Smooth muscle cell (in vitro differentiated cells): ENCODE results near the gene SIGLEC8. TPM values are rescaled to one million over a fixed set of nuclear protein-coding genes. Genes with fewer than 3 reads are reported as not detected.

Experiments
- DNase-seq: peaks from one replicate; lab custom pipeline; 2025; ENCODE audit not compliant: unreplicated experiment; lab: John Stamatoyannopoulos, UW
- H2AFZ ChIP-seq: fragments of 200-600 bp; sonication (generic); 2 replicates; pipeline ENCODE4 v1.6.0; 2016; ENCODE audit warnings: antibody characterized with exemption, low read depth, mild to moderate bottlenecking
- H3F3A ChIP-seq: fragments of 200-600 bp; sonication (generic); 2 replicates; pipeline ENCODE4 v1.6.0; 2017; ENCODE audit warnings: antibody characterized with exemption, low read depth
- H3K27ac ChIP-seq: fragments of 200-600 bp; sonication (generic); 2 replicates; pipeline ENCODE4 v1.5.1; 2016; ENCODE audit warnings: low read depth, mild to moderate bottlenecking
- H3K27me3 ChIP-seq: fragments of 200-600 bp; sonication (generic); 2 replicates; pipeline ENCODE4 v1.6.1; 2016; ENCODE audit warnings: low read depth, mild to moderate bottlenecking
- H3K36me3 ChIP-seq: fragments of 200-600 bp; sonication (generic); 2 replicates; pipeline ENCODE4 v1.5.1; 2016; ENCODE audit warnings: low read depth
- H3K4me1 ChIP-seq: fragments of 200-600 bp; sonication (generic); 2 replicates; pipeline ENCODE4 v1.5.1; 2016; ENCODE audit warnings: low read depth
- H3K4me2 ChIP-seq: fragments of 200-600 bp; sonication (generic); 2 replicates; pipeline ENCODE4 v1.6.0; 2016; ENCODE audit warnings: mild to moderate bottlenecking
- H3K4me3 ChIP-seq: fragments of 200-600 bp; sonication (generic); 2 replicates; pipeline ENCODE4 v1.5.1; 2016; ENCODE audit warnings: mild to moderate bottlenecking
- H3K79me2 ChIP-seq: fragments of 200-600 bp; sonication (generic); 2 replicates; pipeline ENCODE4 v1.6.0; 2016; ENCODE audit warnings: low read depth, mild to moderate bottlenecking
- H3K9ac ChIP-seq: fragments of 200-600 bp; sonication (generic); 2 replicates; pipeline ENCODE4 v1.6.0; 2016; ENCODE audit warnings: low read depth
- H3K9me3 ChIP-seq: fragments of 200-600 bp; sonication (generic); replicated peaks from 2 replicates; pipeline ENCODE4 v1.5.1; 2016; ENCODE audit warnings: low read depth
- H4K20me1 ChIP-seq: fragments of 200-600 bp; sonication (generic); 2 replicates; pipeline ENCODE4 v1.6.0; 2016; ENCODE audit warnings: low read depth
- CTCF ChIP-seq: fragments of 200-600 bp; sonication (generic); IDR thresholded peaks from 2 replicates; pipeline ENCODE4 v1.5.1; 2017; ENCODE audit warnings: borderline replicate concordance, mild to moderate bottlenecking, antibody characterized with exemption; ENCODE audit not compliant: insufficient read depth, poor library complexity, severe bottlenecking
- WGBS: methylation state at CpG from one replicate; pipeline ENCODE4 v1.1.7; 2016; ENCODE audit warnings: low lambda C conversion rate; 5-methylcytosine and 5-hydroxymethylcytosine counted together
- polyA plus RNA-seq: library from polyadenylated mRNA; unstranded; fragments of >200 nt; fragmentation: Nextera tagmentation; extraction: Ambion mirVana; gene quantifications from 2 replicates; pipeline ENCODE4 v1.2.1, GENCODE V29; 2016
- total RNA-seq: library from RNA; depleted of rRNA; stranded (reverse); fragments of >200 nt; gene quantifications from 2 replicates; pipeline ENCODE4 v1.2.3, GENCODE V29; 2014

Gene SIGLEC8
- total and polyA plus RNA-seq, 2 experiments from 2014 or later = not detected

DNA sequence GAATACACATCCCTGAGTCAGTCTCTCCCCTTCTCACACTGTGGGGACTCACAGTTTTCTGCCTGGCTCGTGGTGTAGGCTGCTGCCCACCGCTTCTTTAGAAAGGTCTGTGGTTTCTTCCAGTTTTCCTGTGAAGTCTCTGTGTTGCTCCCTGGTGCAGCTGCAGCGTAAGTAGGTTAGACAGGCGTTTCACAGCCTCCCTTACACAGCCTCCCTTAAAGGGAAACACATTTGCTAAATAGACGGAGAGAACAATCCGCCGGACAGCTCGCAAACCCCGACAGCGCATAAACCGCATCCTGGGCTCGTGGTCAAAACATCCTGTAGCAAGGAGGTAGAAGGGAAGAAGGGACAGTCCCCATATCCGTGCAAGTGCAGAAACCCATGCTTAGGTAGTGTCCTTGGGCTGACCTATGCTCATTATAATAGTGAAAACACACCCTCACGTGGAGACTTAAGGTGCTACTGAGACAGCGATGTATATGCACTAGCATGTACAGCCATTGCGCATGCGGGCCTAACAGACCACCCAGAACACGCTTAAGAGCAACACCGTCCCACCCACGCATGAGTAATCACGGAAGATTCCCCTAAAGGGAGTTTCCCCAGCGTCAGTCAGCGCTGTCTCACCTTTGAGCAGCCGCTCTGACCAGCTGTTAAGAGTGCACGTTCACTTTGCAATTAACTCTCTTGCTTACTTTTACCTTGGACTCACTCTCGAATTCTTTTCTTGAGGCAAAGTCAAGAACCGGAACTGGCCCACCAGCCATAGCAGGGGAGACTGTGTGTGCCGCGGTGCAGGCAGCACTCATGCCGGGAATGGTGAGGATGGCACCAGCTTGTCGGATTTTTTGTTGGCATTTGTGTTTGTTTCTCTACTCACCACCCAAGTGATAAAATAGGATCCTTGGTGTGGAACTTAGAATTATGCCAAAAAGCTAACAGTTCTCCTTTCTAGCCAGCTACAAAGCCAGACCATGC lies 16.6 kb downstream of the SIGLEC8 start:
- WGBS = 79% methylated on average over 31 of the region's 31 CpGs
- Histone ChIP-seq H3K4me3 (no peak overlapping the region), H3F3A (no peaks in the 10 kb centered on the region), H3K27me3 (no peaks in the 10 kb centered on the region), H3K4me1 (no peaks in the 10 kb centered on the region), H2AFZ (no peak overlapping the region), H4K20me1 (no peaks in the 10 kb centered on the region), H3K4me2 (no peak overlapping the region), H3K9ac (no peak overlapping the region), H3K27ac (no peak overlapping the region), H3K9me3 (no peaks in the 10 kb centered on the region), H3K36me3 (no peaks in the 10 kb centered on the region), H3K79me2 (no peaks in the 10 kb centered on the region)
- DNase-seq = no peak
- no peak for TF ChIP-seq CTCF

GRCh38 chr19:51440846-51441409 lies 17.3 kb downstream of the SIGLEC8 start:
- Histone ChIP-seq H3K27me3 (no peaks in the 10 kb centered on the region), H3K4me3 (no peak overlapping the region), H3K4me2 (no peak overlapping the region), H3K9ac (no peak overlapping the region), H3K79me2 (no peaks in the 10 kb centered on the region), H4K20me1 (no peaks in the 10 kb centered on the region), H3K9me3 (no peaks in the 10 kb centered on the region), H3K27ac (no peak overlapping the region), H3K4me1 (no peaks in the 10 kb centered on the region), H3K36me3 (no peaks in the 10 kb centered on the region), H2AFZ (no peak overlapping the region), H3F3A (no peaks in the 10 kb centered on the region)
- DNase-seq = no peak
- TF ChIP-seq CTCF = no peak
- WGBS = 59% methylated on average over 11 of the region's 11 CpGs

DNA sequence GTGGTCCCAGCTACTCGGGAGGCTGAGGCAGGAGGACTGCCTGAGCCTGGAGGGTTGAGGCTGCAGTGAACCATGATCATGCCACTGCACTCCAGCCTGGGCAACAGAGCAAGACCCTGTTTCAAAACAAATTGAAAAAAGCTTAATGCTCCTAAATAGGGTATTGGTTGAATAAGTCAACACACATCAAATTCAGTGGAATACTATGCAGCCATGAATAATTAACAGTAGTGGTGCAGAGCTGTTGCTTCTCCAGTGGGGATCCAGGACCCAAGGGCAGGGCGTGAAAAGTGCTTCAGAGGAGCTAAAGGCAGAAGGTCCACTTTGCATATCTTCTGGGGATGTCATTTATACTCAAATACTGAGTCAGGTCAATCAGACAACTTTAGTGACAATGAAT lies 18.2 kb downstream of the SIGLEC8 start:
- TF ChIP-seq CTCF = no peak
- H3F3A ChIP-seq = no peaks in the 10 kb centered on the region
- H3K79me2 ChIP-seq = no peaks in the 10 kb centered on the region
- no peaks in the 10 kb centered on the region for H3K27me3 ChIP-seq
- H3K4me3 ChIP-seq = no peak overlapping the region
- no peaks in the 10 kb centered on the region for H4K20me1 ChIP-seq
- DNase-seq = no peak
- H3K4me2 ChIP-seq = no peak overlapping the region
- no peaks in the 10 kb centered on the region for H3K4me1 ChIP-seq
- no peak overlapping the region for H2AFZ ChIP-seq
- H3K27ac ChIP-seq = no peak overlapping the region
- no peaks in the 10 kb centered on the region for H3K36me3 ChIP-seq
- H3K9me3 ChIP-seq = no peaks in the 10 kb centered on the region
- no peak overlapping the region for H3K9ac ChIP-seq
- WGBS = 77% methylated on average over 2 of the region's 2 CpGs
